Measurements from ENCODE around the gene GNG4. TPM values are rescaled to one million over a fixed set of nuclear protein-coding genes. Genes with fewer than 3 reads are reported as not detected.
"Not testable (repeated sequence)": the region's sequence is repeated elsewhere in the genome, so short reads cannot be mapped to it uniquely, and the experiment has no call there.

GNG4 gene
- total RNA-seq, 1 donor from 2014 or later = 0.70 TPM

DNA sequence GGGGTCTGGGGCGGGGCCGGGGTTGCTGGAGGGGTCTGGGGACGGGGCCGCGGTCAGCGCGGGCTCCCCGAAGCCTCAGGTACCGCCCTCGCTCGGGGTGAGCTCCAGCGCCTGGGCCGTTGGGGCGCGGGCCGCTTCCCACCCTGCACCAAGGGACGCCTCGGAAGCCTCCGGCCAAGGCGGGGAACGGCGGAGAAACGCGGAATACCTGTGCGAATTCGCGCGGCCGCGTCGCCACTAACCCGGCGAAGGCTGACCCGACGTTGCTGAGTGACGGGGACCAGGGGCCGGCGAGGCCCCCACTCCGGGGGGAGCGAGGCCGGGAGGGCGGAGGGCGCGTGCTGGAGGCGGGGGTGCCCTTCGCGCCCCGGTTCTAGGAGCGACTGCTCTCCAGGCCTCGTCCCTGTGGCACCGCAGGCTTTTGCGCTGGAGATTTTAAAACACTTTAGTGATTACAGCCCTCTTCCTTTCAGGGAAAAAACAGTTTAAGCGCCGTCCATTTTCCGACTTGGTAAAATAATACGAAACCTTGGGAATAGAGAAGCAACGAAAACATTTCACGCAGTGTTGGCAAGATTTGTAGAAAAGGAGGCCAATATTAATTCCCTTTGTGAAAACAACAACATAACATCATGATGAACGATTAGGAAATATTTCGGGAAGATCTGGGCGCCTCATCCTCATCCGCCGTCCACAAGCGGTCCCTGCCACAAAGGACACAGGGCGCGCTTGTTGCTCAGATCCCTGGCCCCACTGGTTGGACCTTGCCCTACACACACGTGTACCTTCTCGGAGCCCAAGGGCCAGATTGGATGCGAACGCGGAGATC, 971 bp upstream of the GNG4 start:
- DNase-seq (ENCODE audit: extremely low read depth, low read depth, low spot score) = no peak

- DNase-seq (ENCODE audit: extremely low read depth, low read depth, low spot score) = no peak
These were observed 623 bp downstream of the GNG4 start for GRCh38 chr1:235648954-235649367.

DNA sequence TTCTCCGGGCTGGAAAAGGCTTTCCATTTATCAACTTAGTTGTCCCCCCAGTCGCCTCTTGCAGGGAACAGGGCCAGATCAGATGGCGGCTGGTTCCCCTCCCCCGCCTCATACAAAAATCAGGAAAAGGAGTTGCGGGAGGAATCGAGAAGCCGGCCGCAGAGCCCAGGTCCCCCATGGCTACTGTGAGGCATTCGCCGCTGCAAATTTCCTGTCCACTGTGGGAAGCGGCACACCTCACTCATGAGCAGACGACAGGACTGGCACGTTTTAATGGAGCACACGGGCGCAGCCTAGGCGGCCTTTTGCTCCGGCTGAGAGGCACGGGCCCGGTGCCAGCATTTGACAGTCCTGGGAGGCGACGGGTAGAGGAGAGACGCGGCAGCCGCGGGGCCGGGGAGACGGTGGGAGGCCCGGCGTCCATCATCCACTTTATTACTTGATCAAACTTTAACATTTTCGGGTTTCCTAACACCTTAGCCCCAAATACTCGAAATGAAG, 1.1 kb downstream of the GNG4 start:
- DNase-seq (ENCODE audit: extremely low read depth, low read depth, low spot score) = no peak

GRCh38 chr1:235647537-235647936, 2.0 kb downstream of the GNG4 start:
- DNase-seq (ENCODE audit: extremely low read depth, low read depth, low spot score) = not testable (repeated sequence)

DNA sequence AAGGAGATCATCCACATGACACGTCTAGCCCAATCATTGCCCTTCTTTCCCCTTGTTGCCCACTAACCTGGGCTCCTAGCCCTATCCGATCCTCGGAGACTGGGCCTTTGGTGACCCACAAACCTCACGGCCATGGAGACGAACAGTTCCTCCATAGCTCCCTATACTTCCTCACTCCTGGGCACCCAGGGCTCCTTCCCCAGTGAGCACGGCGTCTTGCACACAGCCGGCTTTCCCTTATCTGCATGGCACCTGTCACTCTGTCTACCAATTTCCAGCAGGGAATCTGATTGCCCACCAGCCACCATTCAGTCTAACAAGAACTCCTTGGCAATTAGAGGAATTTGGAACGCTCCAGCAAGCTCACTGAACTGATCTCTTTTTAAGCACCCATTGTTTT, 3.1 kb downstream of the GNG4 start:
- no peak for DNase-seq (ENCODE audit: extremely low read depth, low read depth, low spot score)

GRCh38 chr1:235644693-235645305, 4.8 kb downstream of the GNG4 start:
- DNase-seq (ENCODE audit: extremely low read depth, low read depth, low spot score) = no peak

- DNase-seq (ENCODE audit: extremely low read depth, low read depth, low spot score) = no peak
These were observed 5.5 kb downstream of the GNG4 start for GRCh38 chr1:235643837-235644692.

DNA sequence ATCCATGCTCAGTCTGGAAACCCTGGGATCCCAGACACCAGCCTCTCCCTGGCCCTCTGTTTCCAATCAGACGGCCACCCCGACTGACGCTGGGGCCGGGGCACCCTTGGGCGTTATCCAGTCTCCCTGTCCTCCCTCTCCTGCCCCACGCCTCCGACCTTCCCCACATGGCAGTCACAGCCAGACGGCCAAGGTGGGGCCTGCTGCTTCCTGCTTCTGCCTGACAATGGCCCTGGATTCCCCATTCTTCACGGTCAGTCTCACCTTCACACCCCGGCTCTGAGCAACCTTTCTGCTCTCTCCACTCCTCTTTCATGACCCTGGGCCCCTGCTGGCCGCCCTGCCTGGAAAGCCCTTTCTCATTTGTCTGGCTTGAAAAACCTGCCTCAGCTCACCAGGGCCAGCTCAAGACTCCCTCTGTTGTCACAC, 6.6 kb downstream of the GNG4 start:
- no peak for DNase-seq (ENCODE audit: extremely low read depth, low read depth, low spot score)

DNA sequence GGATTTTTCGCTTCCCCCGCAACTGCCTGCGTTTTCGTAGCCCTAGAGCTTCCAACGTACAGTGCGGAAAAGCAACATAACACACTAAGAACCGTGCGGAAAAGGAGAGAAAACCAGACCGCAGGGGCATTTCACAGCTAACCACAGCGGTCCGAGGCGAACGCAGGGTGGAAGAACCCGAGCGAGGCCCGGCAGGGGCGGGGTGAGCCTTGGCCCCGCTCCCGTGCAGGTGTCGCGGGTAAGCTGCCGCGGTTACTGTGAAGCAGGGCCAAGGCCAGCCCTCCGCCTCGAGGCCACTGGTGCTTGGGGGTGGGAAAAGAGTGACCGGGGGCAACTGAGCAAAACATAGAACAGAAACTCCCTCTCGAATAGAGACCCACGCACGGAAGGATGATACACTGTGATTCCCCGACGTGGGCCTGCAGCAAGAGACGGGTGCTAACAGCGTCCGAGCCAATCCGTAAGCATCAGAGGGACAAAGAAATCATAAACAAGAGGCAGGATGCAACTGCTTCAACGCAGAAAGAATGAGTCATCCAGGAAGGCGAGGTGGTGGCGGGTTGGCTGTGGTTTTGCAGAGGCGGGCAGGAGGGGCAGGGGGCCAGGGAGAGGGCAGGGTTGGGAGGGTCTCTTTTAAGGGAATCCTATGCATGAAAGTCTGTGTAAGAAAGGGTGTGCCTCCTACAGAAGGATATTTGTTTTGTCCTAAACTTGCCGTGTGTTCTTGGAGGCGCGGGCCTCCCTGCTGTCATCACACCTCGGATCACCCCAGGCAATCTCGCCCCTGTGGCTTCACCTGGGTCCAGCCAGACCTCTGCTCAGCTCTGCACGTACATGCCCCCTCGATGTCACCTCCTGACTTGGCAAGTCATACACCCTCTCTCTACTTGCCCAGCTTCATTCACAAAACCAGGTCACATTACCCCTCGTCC, 7.3 kb downstream of the GNG4 start:
- DNase-seq (ENCODE audit: extremely low read depth, low read depth, low spot score) = no peak

DNA sequence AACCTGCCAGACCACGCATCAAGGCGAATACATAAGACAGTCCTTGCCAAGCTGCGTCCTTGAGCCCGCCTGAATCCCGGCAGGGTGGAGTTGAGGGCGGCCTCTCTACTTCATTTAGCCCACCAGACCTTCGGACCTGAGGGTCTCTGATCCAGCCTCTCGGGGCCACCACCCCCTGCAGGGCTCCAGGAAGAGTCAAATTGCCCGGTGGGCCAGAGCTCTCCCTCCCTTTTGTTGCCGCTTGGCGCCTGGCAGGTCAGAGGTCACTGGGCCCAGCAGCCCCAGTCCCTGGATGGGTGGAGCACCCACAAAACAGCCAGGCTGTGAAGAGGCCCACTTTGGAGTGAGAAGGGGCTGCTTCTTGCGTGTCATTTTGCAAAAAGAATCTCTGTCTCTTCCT, 9.0 kb downstream of the GNG4 start:
- DNase-seq (ENCODE audit: extremely low read depth, low read depth, low spot score) = no peak

GRCh38 chr1:235639226-235640205, 10.1 kb downstream of the GNG4 start:
- no peak for DNase-seq (ENCODE audit: extremely low read depth, low read depth, low spot score)

DNA sequence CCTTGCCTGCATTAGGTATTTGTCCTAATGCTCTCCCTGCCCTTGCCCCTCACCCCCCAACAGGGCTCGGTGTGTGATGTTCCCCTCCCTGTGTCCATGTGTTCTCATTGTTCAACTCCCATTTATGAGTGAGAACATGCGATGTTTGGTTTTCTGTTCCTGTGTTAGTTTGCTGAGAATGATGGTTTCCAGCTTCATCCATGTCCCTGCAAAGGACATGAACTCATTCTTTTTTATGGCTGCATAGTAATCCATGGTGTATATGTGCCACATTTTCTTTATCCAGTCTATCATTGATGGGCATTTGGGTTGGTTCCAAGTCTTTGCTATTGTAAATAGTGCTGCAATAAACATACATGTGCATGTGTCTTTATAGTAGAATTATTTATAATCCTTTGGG, 11.0 kb downstream of the GNG4 start:
- DNase-seq (ENCODE audit: extremely low read depth, low read depth, low spot score) = not testable (repeated sequence)

- no peak for DNase-seq (ENCODE audit: extremely low read depth, low read depth, low spot score)
These were observed 11.6 kb downstream of the GNG4 start for GRCh38 chr1:235637756-235638534.

- no peak for DNase-seq (ENCODE audit: extremely low read depth, low read depth, low spot score)
These were observed 13.5 kb downstream of the GNG4 start for GRCh38 chr1:235635938-235636662.

GRCh38 chr1:235632506-235633401, 16.8 kb downstream of the GNG4 start:
- no peak for DNase-seq (ENCODE audit: extremely low read depth, low read depth, low spot score)

DNA sequence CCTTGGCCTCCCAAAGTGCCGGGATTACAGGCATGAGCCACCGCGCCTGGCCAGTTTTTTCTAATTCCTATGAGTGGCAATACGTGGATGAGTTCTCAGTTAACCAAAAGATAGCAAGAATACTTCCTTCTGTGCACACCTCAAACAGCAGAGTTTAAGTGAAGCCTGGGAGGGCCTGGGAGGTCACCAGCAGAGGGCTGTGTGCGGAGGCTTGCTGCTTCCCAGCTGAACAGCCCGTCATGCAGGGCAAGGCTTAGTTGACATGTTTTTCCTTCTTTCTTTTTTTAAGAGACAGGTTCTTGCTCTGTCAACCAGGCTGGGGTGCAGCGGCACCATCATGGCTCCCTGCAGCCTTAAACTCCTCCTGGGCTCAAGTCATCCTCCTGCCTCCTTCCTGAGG, 17.8 kb downstream of the GNG4 start:
- no peak for DNase-seq (ENCODE audit: extremely low read depth, low read depth, low spot score)
